Uterus (tissue), 4 donors: ENCODE measurements around the gene HNRNPC. TPM values are rescaled to one million over a fixed set of nuclear protein-coding genes. Genes with fewer than 3 reads are reported as not detected.

ENCODE experiments used
- DNase-seq, 2 donors: peaks; one replicate each; pipeline ENCODE4 v3.0.0-alpha.2; 2019 to 2020
- H3K27ac ChIP-seq, 2 donors: fragments of 200-600 bp; sonication (generic); 1 replicate in 1 of 2; 2 replicates in 1 of 2; pipeline ENCODE4 v1.5.1; 2016 to 2018
- H3K27me3 ChIP-seq, 2 donors: fragments of 200-600 bp; sonication (generic); one replicate each; pipeline ENCODE4 v1.5.1; 2018 to 2019; ENCODE audit warnings: control low read depth in 1 of 2
- H3K36me3 ChIP-seq, 2 donors: fragments of 200-600 bp; sonication (generic); one replicate each; pipeline ENCODE4 v1.5.1; 2019; ENCODE audit warnings: control low read depth in 1 of 2
- H3K4me1 ChIP-seq, 2 donors: fragments of 200-600 bp; sonication (generic); one replicate each; pipeline ENCODE4 v1.5.1; 2018 to 2019; ENCODE audit warnings: control low read depth in 1 of 2
- H3K4me3 ChIP-seq, 2 donors: fragments of 200-600 bp; sonication (generic); 1 replicate in 1 of 2; 2 replicates in 1 of 2; pipeline ENCODE4 v1.5.1; 2018 to 2019; ENCODE audit warnings: mild to moderate bottlenecking in 1 of 2
- H3K9me3 ChIP-seq, 2 donors: fragments of 200-600 bp; sonication (generic); one replicate each; pipeline ENCODE4 v1.5.1; 2019; ENCODE audit warnings: control low read depth in 1 of 2
- CTCF ChIP-seq, 4 experiments: fragments of 200-600 bp in 2 of 4; fragments of 450-650 bp in 2 of 4; sonication (generic) in 2 of 4; IDR thresholded peaks; one replicate each; pipeline ENCODE4 v1.5.1; 2016 to 2019; ENCODE audit warnings: antibody characterized with exemption in 4 of 4, mild to moderate bottlenecking in 2 of 4, moderate library complexity in 1 of 4
- POLR2A ChIP-seq, 2 donors: fragments of 450-650 bp; IDR thresholded peaks; one replicate each; pipeline ENCODE4 v1.6.1; 2016; ENCODE audit warnings: antibody characterized with exemption in 2 of 2, mild to moderate bottlenecking in 1 of 2, moderate library complexity in 1 of 2
- intact Hi-C: fragments of 100-400 bp; cut with DNase I; formaldehyde crosslinking; loops from one replicate; pipeline ENCODE4 v1.15.1; 2023; ENCODE audit warnings: low total_unique reads
- total RNA-seq, 4 donors: library from RNA; depleted of rRNA in 3 of 4; stranded (reverse); fragments of >200 nt in 3 of 4; gene quantifications; one replicate each; pipeline versions ENCODE4 v1.1.0 to v1.2.4, GENCODE V29; 2014 to 2023
- donor health status: DM: yes; HTN: yes; CAD: no.

Gene HNRNPC
- total RNA-seq, 4 donors from 2014 or later: 378 to 599 (median 531) TPM

GRCh38 chr14:21205678-21206581 lies 63.3 kb downstream of the HNRNPC start:
- TF ChIP-seq POLR2A (IDR thresholded peaks at IDR 0.05) (no peak), CTCF (IDR thresholded peaks at IDR 0.05) (no peak)
- no peak overlapping the region for H3K4me3 ChIP-seq
- no peak overlapping the region for H3K27ac ChIP-seq
- intact Hi-C loops: no loop called here
- H3K27me3 ChIP-seq: no peaks in the 10 kb centered on the region
- DNase-seq: no peak
- no peaks in the 10 kb centered on the region for H3K36me3 ChIP-seq
- no peaks in the 10 kb centered on the region for H3K9me3 ChIP-seq
- H3K4me1 ChIP-seq: no peaks in the 10 kb centered on the region

DNA sequence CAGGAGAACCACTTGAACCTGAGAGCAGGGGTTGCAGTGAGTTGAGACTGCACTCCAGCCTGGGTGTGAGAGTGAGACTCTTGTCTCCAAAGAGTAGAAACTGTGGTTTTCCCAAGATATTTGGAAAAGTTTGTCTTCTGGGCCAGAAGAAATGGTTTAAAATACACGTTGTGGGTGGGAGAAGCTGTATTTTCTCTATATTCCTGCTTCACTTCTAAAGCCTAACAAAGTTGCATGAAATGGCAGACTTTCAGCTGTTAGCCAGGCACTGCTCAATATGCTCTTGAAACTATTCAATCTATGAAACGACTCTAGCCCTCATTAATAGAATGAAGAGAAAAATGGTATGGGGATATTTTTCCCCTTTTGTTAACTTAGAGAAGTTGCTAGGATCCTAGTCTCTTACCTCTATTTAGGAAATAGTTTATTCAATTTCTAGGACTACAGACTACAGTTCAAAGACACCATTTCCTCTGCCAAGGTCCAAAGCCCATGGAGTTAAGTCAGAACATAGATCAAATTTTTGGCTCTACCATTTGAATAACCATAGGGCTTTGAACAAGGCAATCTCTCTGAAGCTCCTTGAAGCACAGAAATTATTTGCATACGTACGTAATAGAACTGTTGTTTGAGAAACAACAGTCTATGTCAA lies 64.1 kb downstream of the HNRNPC start:
- TF ChIP-seq POLR2A (IDR thresholded peaks at IDR 0.05): no peak
- TF ChIP-seq CTCF (IDR thresholded peaks at IDR 0.05): no peak
- Histone ChIP-seq H3K9me3 (no peaks in the 10 kb centered on the region), H3K4me1 (no peaks in the 10 kb centered on the region), H3K27me3 (no peaks in the 10 kb centered on the region), H3K4me3 (no peak overlapping the region), H3K36me3 (no peaks in the 10 kb centered on the region), H3K27ac (no peak overlapping the region)
- intact Hi-C loops: no loop called here
- DNase-seq: no peak

DNA sequence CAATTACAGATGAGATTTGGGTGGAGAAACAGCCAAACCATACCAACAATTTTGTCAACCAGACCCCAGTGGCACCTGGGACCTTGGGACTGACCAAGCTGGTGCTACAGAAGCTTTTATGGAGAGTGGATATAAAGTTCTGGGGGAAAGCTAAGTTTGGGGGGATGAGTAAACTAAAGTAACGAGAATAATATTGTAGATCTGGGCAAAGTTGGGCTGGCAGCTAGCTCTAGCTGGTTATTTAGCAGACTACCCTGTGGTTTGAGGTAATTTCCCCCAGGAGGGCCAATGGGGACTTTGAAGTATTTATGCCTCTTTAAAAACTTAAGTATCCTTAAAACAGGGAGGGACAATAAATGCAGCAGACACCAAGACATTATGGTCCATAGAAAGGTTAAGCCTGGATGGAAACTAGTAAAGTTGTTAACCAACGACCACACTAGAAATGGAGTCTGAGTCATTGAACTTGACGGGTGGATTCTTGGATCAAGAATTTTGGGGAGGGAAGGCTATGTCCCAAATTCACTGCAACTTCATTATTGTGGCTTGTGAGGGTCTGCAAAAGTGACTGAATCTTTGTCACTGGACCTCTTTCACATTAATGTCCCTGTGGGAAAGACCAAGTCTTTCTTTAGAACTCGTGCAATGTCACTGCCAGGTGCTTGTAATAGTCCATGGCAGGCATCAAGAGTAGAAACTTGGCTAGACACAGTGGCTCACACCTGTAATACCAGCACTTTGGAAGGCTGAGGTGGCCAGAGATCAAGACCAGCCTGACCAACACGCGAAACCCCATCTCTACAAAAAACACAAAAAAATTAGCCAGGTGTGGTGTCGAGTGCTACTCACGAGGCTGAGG lies 64.8 kb downstream of the HNRNPC start:
- H3K4me1 ChIP-seq: no peaks in the 10 kb centered on the region
- no peak for TF ChIP-seq CTCF (IDR thresholded peaks at IDR 0.05)
- no peaks in the 10 kb centered on the region for H3K9me3 ChIP-seq
- H3K27ac ChIP-seq: no peak overlapping the region
- no peak for DNase-seq
- intact Hi-C loops: no loop called here
- H3K36me3 ChIP-seq: no peaks in the 10 kb centered on the region
- H3K27me3 ChIP-seq: no peaks in the 10 kb centered on the region
- H3K4me3 ChIP-seq: no peak overlapping the region

- H3K36me3 ChIP-seq: no peaks in the 10 kb centered on the region
- DNase-seq: no peak
These were observed 65.6 kb downstream of the HNRNPC start for GRCh38 chr14:21203470-21204166.

More at GRCh38 chr14:21203470-21204166, 65.6 kb downstream of the HNRNPC start:
- Histone ChIP-seq H3K4me1 (no peaks in the 10 kb centered on the region), H3K9me3 (no peaks in the 10 kb centered on the region), H3K4me3 (no peak overlapping the region), H3K27ac (no peak overlapping the region), H3K27me3 (no peaks in the 10 kb centered on the region)
- TF ChIP-seq CTCF (IDR thresholded peaks at IDR 0.05) (no peak), POLR2A (IDR thresholded peaks at IDR 0.05) (no peak)
- intact Hi-C loops: no loop called here
